GM19328 (cell line): ENCODE results near the gene CACNA1I.

Experiments
- ATAC-seq: cut with Tn5 transposase; IDR thresholded peaks from one replicate; pipeline ENCODE4 v1.9.1; 2021; ENCODE audit warnings: mild to moderate bottlenecking, moderate library complexity; ENCODE audit not compliant: unreplicated experiment

Gene CACNA1I

DNA sequence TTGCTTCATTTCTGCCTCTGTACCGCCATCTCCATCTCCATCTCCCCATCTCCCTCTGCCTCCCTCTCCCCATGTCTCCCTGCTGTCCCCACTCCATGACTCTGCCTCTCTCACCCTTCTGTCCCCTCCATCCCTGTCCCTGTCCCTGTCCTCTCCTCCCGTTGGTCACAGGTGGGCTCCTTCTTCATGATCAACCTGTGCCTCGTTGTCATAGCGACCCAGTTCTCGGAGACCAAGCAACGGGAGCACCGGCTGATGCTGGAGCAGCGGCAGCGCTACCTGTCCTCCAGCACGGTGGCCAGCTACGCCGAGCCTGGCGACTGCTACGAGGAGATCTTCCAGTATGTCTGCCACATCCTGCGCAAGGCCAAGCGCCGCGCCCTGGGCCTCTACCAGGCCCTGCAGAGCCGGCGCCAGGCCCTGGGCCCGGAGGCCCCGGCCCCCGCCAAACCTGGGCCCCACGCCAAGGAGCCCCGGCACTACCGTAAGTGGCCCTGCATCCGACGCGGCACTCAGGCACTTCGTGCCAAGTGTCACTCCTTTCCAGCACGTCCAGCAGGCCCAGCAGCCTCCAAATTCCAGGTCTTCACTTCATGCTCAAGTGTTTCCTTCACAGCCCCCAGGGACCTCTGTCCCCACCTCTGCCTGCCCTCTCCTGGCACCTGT is 76.0 kb downstream of the CACNA1I start:
- ATAC-seq, result no peak

DNA sequence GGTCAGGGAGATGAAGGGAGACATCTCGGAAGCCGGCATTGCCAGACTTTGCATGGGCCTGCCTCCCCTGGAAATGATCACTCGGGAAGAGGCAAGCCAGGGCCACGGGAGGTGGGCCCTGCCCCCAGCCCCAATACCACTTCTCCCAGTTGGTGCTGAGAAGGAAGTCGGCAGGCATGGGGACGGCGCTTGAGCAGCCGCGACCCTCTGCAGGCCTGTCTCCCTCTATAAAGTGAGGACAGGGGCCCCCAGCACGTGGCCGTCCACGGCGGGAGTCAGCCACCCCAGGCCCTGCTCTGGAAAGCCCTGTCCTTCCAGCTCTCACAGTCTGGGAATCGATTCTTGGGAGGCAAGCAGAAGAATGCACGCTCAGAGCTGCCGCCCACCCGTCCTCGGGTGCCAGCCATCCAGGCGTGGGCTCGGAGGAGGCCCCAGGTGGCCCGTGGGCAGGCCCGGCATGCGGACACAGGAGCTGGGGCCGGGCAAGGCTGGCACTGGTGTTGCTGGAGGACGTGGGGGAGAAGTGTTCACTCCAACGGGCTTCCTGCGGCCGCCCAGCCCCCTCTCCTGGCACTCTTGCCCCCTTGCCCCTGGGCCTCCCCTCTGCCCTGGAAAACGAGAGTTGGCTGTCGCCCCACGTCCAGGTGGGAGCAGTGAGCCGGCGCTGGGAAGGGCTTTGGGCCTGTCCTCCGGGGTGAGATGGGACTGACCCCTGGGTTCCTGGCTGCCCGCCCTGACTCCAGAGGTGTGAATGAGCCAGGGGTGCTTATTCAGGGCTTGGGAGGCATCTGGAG is 77.5 kb downstream of the CACNA1I start:
- no peak for ATAC-seq

DNA sequence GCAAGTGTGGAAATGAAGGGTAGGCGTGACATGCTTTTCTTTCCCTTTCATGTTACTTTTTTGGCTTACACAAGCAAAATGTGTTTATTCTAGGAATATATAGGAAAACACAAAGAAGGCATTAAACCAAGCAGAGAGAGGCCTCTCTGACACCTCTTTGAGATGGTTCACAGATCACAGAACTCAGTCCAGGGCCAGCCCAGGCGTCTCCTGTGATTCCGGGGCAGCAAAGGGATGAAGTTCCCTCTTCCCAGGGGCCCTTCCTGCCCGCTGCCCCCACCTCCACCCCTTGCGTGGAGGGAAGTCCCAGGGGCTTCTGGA is 78.0 kb downstream of the CACNA1I start:
- no peak for ATAC-seq

DNA sequence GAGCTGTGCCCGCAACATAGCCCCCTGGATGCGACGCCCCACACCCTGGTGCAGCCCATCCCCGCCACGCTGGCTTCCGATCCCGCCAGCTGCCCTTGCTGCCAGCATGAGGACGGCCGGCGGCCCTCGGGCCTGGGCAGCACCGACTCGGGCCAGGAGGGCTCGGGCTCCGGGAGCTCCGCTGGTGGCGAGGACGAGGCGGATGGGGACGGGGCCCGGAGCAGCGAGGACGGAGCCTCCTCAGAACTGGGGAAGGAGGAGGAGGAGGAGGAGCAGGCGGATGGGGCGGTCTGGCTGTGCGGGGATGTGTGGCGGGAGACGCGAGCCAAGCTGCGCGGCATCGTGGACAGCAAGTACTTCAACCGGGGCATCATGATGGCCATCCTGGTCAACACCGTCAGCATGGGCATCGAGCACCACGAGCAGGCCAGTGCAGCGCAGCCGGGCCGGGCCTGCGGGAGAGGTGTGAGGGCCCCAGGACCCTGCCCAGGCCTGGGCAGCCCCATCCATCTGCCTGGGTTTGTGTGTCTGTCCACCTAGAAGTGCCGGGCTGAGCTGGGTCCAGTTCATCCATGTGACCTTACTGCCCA is 79.0 kb downstream of the CACNA1I start:
- ATAC-seq, result no peak

GRCh38 chr22:39651053-39651996 is 80.8 kb downstream of the CACNA1I start:
- no peak for ATAC-seq

DNA sequence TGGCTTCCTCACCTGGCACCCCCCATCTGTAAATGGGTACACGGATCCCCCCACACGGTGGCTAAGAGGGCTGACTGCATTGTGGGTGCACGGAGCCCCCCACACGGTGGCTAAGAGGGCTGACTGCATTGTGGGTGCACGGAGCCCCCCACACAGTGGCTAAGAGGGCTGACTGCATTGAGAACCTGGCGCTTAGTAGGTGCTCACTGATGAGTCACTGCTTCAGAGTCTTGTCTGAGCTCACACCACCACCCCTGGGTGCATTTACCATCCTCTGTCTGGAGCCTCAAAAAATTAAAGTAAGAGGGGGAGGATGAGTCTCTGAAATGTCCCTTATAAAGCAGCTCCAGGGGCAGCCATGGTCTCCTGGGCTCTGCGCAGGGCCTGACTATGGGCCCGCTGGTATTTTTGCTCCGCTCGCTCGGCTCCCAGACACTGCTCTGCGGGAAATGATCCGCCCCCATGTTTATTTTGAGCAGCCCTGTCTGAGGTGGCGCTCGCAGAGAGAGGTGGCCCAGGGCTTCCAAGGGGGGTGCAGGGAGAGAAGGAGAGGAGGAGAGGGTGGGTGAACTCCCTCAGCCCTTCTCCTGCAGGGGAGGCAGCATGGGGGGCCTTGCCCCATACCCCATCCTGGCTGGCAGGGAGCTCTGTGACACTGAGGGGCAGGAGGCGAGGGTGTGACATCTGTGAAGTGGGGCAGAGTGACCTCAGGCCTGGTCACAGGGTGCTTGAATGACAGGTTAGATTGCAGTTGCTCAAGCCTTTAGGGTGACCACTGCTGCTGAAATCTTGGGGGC is 82.6 kb downstream of the CACNA1I start:
- no peak for ATAC-seq

- ATAC-seq, result no peak
These were observed 83.2 kb downstream of the CACNA1I start for GRCh38 chr22:39653787-39654077.

DNA sequence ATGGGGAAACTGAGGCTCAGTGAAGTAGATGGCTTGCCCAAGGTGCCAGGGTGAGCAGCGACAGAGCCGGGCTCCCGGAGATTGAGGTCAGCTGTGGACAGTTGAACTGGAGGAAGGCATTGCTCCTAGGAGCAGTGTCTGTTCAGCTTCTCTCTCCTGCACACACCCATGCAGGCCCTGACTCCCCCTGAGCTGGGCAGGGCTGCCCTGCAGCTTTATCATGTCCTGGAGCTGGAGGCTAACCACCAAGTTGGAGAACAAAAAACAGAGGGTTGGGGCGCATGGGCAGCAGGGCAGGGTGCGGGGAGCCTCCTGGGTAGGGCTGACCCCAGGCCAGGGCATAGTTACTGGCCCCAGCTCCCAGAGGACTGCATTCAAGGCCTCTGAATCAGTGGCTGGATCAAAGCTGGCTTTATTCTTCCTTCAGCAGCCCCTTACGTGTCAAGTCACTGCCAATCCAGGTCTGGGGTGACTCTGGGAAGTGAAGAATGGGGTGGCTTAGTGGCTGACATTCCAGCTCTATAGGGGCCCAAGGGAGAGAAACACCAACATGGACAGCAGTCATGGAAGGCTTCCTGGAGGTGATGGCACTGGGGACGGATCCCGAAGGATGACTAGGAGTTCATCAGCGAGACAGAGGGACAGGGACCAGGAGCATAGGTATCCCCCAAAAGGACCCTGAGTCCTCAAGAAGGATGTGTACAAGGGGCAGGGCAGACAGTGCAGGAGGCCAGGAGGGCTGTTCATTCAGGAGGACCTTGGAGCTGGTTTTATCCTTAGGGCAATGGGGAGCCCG is 83.8 kb downstream of the CACNA1I start:
- ATAC-seq, result no peak

DNA sequence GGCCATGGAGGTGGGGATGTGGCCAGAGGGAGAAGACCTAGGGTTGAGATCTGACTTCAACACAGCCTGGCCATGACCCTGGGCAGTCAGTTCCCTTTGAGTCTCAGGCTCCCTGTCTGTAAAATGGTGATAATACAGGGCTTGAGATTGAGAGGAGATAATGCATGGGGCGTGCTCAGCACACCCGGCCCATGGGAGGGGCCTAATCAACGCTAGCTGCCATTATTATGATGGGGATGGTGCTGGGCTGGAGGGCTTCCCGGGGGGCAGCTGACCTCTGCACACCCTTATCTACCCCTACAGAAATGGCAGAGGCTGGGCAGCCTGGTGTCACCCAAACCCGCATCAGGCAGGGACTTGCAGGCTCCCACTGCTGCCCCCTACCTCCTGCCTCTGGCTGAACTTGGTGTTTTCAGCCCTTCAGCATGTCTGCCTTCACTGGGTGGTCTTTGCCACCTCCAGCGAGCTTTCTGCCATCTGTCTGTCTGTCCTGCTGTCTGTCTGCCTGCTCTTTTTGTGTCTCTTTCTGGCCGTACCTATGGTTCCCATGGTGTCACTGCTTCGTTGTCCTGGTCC is 84.5 kb downstream of the CACNA1I start:
- no peak for ATAC-seq

- no peak for ATAC-seq
These were observed 85.3 kb downstream of the CACNA1I start for GRCh38 chr22:39655831-39656230.

DNA sequence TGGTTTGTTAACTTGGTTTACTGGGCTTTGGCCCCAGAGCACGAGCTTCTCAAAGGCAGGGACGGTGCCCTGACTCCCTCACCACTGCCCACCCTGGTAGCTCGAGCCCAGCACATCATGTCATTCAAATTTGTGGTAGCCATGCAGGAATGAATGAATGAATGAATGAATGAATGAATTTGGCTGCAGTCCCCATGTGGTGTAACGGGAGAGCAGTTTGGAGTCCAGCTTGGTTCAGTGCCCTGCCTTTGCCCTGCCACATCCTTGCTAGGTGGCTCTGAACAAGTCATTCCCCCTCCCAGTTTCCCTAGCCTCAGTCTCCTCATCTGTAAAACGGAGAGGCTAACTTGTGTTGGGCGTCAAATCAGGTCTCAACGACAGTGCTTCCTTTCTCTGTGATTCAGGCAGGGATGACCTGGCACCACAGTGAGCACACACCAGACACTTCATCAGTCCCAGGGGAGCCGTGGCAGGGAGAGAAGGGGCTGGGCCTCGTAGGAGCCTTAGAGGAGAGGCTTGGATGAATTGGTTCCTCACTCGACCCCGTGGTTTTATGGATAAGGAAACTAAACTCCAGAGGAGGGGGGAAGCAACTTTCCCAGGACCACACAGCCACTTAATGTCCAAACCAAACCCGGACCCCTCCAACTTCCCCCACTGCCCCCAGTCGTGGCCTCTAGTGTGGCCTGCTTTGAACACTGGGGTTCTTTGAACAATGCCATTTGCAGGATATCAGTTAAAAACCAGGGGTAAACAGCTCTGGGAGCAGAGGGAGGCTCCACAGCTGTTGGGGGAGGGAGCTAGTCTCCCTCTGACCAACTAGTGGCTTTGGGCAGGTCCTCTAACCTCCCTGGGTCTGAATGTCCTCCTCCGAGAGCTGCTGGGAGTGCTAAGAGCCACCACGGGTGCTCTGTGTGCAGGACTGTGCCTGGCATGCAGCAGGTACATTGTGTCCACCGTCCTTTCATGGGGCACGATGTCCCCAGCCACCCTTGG is 86.2 kb downstream of the CACNA1I start:
- ATAC-seq, result no peak

- ATAC-seq, result no peak
These were observed 87.8 kb downstream of the CACNA1I start for GRCh38 chr22:39658367-39658766.

DNA sequence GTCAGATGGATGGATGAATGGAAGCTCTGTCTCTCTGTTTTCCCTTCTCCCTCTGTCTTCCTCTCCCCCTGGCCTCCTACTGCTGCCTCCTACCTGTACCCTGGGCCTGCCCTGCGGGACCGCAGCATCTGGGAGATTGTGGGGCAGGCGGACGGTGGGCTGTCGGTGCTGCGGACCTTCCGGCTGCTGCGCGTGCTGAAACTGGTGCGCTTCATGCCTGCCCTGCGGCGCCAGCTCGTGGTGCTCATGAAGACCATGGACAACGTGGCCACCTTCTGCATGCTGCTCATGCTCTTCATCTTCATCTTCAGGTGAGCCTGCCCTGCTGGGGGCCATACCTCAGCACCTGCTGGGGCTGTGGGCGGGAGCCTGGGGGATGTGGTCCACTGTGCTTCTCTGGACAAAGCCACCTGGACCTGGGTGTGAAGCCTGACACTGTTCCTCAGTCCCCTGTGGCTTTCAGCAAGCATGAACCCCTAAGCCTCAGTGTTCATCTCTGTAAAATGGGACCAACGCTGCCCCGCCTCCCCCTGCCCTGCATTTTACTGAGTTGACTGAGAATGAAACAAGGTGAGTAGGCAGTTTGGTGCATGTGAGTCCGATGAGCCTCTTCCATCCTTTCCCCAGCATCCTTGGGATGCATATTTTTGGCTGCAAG is 88.4 kb downstream of the CACNA1I start:
- no peak for ATAC-seq

GRCh38 chr22:39661501-39661841 is 90.9 kb downstream of the CACNA1I start:
- ATAC-seq, result no peak

DNA sequence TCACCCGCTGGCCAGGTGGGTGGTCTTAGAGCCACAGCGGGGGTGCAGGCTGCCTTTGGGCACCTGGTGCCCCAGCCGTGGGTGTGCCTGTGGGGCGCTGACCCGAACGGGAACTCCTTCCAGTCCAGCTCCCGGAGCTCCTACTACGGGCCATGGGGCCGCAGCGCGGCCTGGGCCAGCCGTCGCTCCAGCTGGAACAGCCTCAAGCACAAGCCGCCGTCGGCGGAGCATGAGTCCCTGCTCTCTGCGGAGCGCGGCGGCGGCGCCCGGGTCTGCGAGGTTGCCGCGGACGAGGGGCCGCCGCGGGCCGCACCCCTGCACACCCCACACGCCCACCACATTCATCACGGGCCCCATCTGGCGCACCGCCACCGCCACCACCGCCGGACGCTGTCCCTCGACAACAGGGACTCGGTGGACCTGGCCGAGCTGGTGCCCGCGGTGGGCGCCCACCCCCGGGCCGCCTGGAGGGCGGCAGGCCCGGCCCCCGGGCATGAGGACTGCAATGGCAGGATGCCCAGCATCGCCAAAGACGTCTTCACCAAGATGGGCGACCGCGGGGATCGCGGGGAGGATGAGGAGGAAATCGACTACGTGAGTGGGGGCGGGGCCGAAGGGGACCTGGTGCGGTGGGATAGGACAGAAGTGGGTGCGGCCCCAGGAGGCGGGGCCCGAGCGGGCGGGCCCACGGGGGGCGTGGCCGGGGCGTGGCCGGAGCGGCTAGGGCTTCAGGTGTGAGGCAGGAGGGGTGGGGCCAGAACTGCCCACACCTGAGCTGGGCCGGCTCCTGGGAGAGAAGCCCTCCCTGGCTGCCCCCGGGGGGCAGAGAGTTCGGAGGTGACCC is 91.5 kb downstream of the CACNA1I start:
- ATAC-seq, result no peak

DNA sequence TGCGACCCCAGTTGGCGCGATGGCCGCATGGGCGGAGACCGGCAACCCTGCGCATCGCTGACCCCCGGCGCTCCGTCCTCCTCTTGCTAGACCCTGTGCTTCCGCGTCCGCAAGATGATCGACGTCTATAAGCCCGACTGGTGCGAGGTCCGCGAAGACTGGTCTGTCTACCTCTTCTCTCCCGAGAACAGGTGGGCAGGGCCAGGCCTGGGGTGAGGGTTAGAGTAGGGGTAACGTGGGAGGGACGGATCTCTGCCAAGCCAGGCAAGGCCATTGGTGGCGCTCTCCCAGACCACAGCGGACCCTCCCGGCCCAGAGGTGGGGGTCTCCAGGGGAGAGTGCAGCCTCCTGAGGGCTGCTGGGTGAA is 92.1 kb downstream of the CACNA1I start:
- ATAC-seq, result no peak

DNA sequence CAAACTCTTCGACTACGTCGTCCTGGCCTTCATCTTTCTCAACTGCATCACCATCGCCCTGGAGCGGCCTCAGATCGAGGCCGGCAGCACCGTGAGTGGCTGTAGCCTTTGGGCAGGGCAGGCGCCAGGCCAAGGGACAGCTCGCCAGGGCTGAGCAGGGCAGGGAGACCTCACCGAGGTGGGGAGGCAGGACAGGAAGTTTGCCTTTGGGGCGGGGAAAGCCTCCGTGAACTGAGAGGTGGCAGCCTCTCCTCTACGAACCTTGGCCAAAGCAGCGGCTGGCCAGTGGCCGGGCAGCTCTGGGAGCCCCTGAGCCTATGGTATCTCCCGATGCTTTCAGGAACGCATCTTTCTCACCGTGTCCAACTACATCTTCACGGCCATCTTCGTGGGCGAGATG is 93.2 kb downstream of the CACNA1I start:
- ATAC-seq, result no peak
